HCT116 (cell line): ENCODE measurements around the gene C5AR2. TPM values are rescaled to one million over a fixed set of nuclear protein-coding genes. Genes with fewer than 3 reads are reported as not detected.

Source experiments
- ATAC-seq: fragments of 200-7000 bp; cut with Tn5 transposase; 2 replicates; pipeline ENCODE4 v1.9.1; 2020; ENCODE audit warnings: mild to moderate bottlenecking, moderate library complexity
- BruUV-seq: library from RNA; stranded (reverse); fragments of 400-500 nt; replicated peaks from 2 replicates; lab custom pipeline; 2021; lab: Mats Ljungman, UMichigan
- CTCF ChIA-PET: fragments of 300-600 bp; sonication (Branson Sonifier 250); formaldehyde crosslinking; loops from one replicate; lab custom pipeline; 2021; ENCODE audit warnings: antibody characterized with exemption; lab: Charles Lee
- POLR2A ChIA-PET: fragments of 300-600, 350-600 bp; sonication (Branson Sonifier 250); formaldehyde crosslinking; loops from one replicate; lab custom pipeline; 2021; ENCODE audit warnings: antibody characterized with exemption; lab: Charles Lee
- RAD21 ChIA-PET, 2 experiments: fragments of 300-600 bp; sonication (Branson Sonifier 250); formaldehyde crosslinking; loops; one replicate each; lab custom pipeline; 2023; ENCODE audit warnings: low total read pairs in 2 of 2; ENCODE audit not compliant: uncharacterized antibody in 2 of 2, unreplicated experiment in 2 of 2, low non-redundant PET in 1 of 2; lab: Charles Lee
- DNase-seq: peaks from one replicate; pipeline ENCODE4 v3.0.0-alpha.2; 2010; ENCODE audit warnings: low read depth, low spot score
- H2AFZ ChIP-seq: fragments of 200-600 bp; shearing (Covaris generic), sonication (generic); 2 replicates; pipeline ENCODE4 v1.6.1; 2017; ENCODE audit warnings: low read depth, mixed run types, mixed read lengths, antibody characterized with exemption, low read length; ENCODE audit not compliant: poor library complexity, severe bottlenecking
- H3K27ac ChIP-seq: 2 replicates; pipeline ENCODE4 v1.5.1; 2012; ENCODE audit warnings: low read depth, low read length
- H3K27me3 ChIP-seq: fragments of 200-600 bp; sonication (generic); 2 replicates; pipeline ENCODE4 v1.6.1; 2016; ENCODE audit warnings: mixed run types, low read length, mixed read lengths; ENCODE audit not compliant: insufficient read depth
- H3K36me3 ChIP-seq, 2 experiments: fragments of 200-500 bp in 1 of 2; fragments of 200-600 bp in 1 of 2; sonication (Bioruptor generic) in 1 of 2; sonication (generic) in 1 of 2; 2 replicates each; pipeline versions ENCODE4 v1.5.1 to v1.6.1; 2014 to 2016; ENCODE audit warnings: low read length in 2 of 2, inconsistent platforms in 1 of 2, mixed read lengths in 1 of 2, mixed run types in 1 of 2; ENCODE audit not compliant: insufficient read depth in 2 of 2, control insufficient read depth in 1 of 2
- H3K4me1 ChIP-seq, 2 experiments: fragments of 200-600 bp in 1 of 2; sonication (generic) in 1 of 2; 2 replicates each; pipeline versions ENCODE4 v1.5.1 to v1.6.1; 2012 to 2017; ENCODE audit warnings: low read length in 2 of 2, inconsistent platforms in 1 of 2, mild to moderate bottlenecking in 1 of 2, mixed read lengths in 1 of 2, mixed run types in 1 of 2, moderate library complexity in 1 of 2; ENCODE audit not compliant: insufficient read depth in 2 of 2, control insufficient read depth in 1 of 2
- H3K4me2 ChIP-seq: fragments of 200-600 bp; sonication (generic); 2 replicates; pipeline ENCODE4 v1.6.1; 2017; ENCODE audit warnings: mixed run types, low read length, mixed read lengths
- H3K4me3 ChIP-seq, 2 experiments: fragments of 200-600 bp in 1 of 2; sonication (generic) in 1 of 2; replicated peaks in 1 of 2; 2 replicates each; pipeline ENCODE4 v1.5.1; 2011 to 2016; ENCODE audit warnings: low read length in 2 of 2, control low read depth in 1 of 2, low read depth in 1 of 2, mild to moderate bottlenecking in 1 of 2, mixed read lengths in 1 of 2, mixed run types in 1 of 2
- H3K79me2 ChIP-seq: fragments of 200-600 bp; sonication (generic); 2 replicates; pipeline ENCODE4 v1.6.1; 2017; ENCODE audit warnings: mild to moderate bottlenecking, mixed run types, low read length, moderate library complexity, mixed read lengths; ENCODE audit not compliant: insufficient read depth
- H3K9ac ChIP-seq: fragments of 200-600 bp; sonication (generic); 2 replicates; pipeline ENCODE4 v1.6.1; 2016; ENCODE audit warnings: low read length, mixed read lengths
- H3K9me2 ChIP-seq: fragments of 200-600 bp; sonication (generic), shearing (Covaris generic); 2 replicates; pipeline ENCODE4 v1.6.1; 2017; ENCODE audit warnings: mixed run types, mild to moderate bottlenecking, moderate library complexity; ENCODE audit not compliant: insufficient read depth
- H3K9me3 ChIP-seq, 2 experiments: fragments of 200-500 bp in 1 of 2; fragments of 200-600 bp in 1 of 2; sonication (Bioruptor generic) in 1 of 2; sonication (generic) in 1 of 2; 2 replicates each; pipeline ENCODE4 v1.6.1; 2014 to 2017; ENCODE audit warnings: low read length in 2 of 2, mixed read lengths in 2 of 2, inconsistent platforms in 1 of 2, low read depth in 1 of 2, mild to moderate bottlenecking in 1 of 2, mixed run types in 1 of 2, moderate library complexity in 1 of 2; ENCODE audit not compliant: control insufficient read depth in 1 of 2, insufficient read depth in 1 of 2
- H4K20me1 ChIP-seq: fragments of 200-600 bp; sonication (generic), shearing (Covaris generic); 2 replicates; pipeline ENCODE4 v1.6.1; 2017; ENCODE audit warnings: mixed run types, mild to moderate bottlenecking, moderate library complexity; ENCODE audit not compliant: insufficient read depth
- CBX3 ChIP-seq: IDR thresholded peaks from 2 replicates; pipeline ENCODE4 v1.6.1; 2012; ENCODE audit warnings: low read depth
- CEBPB ChIP-seq: IDR thresholded peaks from 2 replicates; pipeline ENCODE4 v1.6.1; 2012; ENCODE audit warnings: low read depth
- EGR1 ChIP-seq: IDR thresholded peaks from 2 replicates; pipeline ENCODE4 v1.6.1; 2012; ENCODE audit warnings: low read depth
- ELF1 ChIP-seq: IDR thresholded peaks from 2 replicates; pipeline ENCODE4 v1.6.1; 2012; ENCODE audit warnings: low read depth, borderline replicate concordance
- EZH2phosphoT487 ChIP-seq: fragments of 200-600 bp; IDR thresholded peaks from 2 replicates; pipeline ENCODE4 v1.6.1; 2018; ENCODE audit warnings: antibody characterized with exemption, borderline replicate concordance
- JUND ChIP-seq: IDR thresholded peaks from 2 replicates; pipeline ENCODE4 v1.6.1; 2012
- POLR2A ChIP-seq: IDR thresholded peaks from 2 replicates; pipeline ENCODE4 v1.7.0; 2011; ENCODE audit warnings: borderline replicate concordance; ENCODE audit not compliant: insufficient read depth, insufficient read length; ENCODE audit errors: extremely low read depth
- POLR2AphosphoS5 ChIP-seq: IDR thresholded peaks from 2 replicates; pipeline ENCODE4 v1.6.1; 2011; ENCODE audit warnings: mild to moderate bottlenecking, low read depth, low read length, moderate library complexity
- SIN3A ChIP-seq: IDR thresholded peaks from 2 replicates; pipeline ENCODE4 v1.6.1; 2012; ENCODE audit warnings: low read depth
- SRF ChIP-seq: IDR thresholded peaks from 2 replicates; pipeline ENCODE4 v1.6.1; 2012; ENCODE audit warnings: low read depth
- YY1 ChIP-seq: IDR thresholded peaks from 2 replicates; pipeline ENCODE4 v1.6.1; 2011; ENCODE audit warnings: low read length, low read depth, moderate library complexity, mild to moderate bottlenecking; ENCODE audit not compliant: insufficient replicate concordance; ENCODE audit errors: extremely low read depth
- ZFX ChIP-seq: fragments of 450-650 bp; IDR thresholded peaks from 2 replicates; pipeline ENCODE4 v1.6.1; 2017
- intact Hi-C: fragments of 100-400 bp; cut with micrococcal nuclease; formaldehyde crosslinking; loops from 2 replicates; pipeline ENCODE4 v1.10.0; 2022
- total RNA-seq: library from RNA; stranded (reverse); gene quantifications from one replicate; pipeline ENCODE4 v1.2.1, GENCODE V29; 2021; ENCODE audit not compliant: unreplicated experiment
- TF ChIP-seq, protein P1 (sequence below): IDR thresholded peaks from 2 replicates; pipeline ENCODE4 v1.6.1; 2012
- TF ChIP-seq, protein P2 (sequence below): IDR thresholded peaks from 2 replicates; pipeline ENCODE4 v1.6.1; 2011; ENCODE audit warnings: mild to moderate bottlenecking, low read length, moderate library complexity; ENCODE audit not compliant: insufficient replicate concordance; ENCODE audit errors: extremely low read depth
- TF ChIP-seq, protein P3 (sequence below): IDR thresholded peaks from 2 replicates; pipeline ENCODE4 v1.6.1; 2012

Gene C5AR2
- total RNA-seq, 1 experiment from 2014 or later = 0.12 TPM

DNA sequence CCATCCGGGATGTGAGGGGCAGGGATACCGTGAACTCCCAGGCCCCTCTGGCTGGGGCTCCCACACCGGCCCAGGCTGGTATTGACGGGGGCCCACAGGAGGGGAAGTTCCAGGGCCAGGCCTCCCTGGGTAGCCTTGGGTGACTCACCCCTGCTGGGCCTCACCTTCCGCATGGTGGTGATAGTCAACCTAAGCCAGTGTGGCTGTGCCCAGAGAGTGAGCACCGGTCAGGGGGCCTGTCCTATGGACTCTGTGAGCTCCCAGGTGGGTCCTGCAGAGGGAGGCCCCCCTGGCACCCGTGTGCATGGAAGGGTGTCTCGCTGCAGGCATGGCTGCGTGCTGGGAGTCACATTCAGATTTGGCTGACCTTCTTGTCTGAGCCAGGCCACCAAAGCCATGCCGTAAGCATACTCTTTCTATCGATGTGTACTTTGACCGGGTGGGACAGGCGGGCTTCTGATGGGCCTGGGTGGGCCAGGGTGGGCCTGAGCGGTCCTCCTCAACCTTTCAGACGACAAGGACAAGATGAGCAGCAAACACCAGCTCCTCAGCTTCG is 44.7 kb downstream of the C5AR2 start:
- Histone ChIP-seq H2AFZ (no peak overlapping the region), H3K27me3 (no peaks in the 10 kb centered on the region), H4K20me1 (no peaks in the 10 kb centered on the region), H3K27ac (no peak overlapping the region), H3K4me3 (no peak overlapping the region), H3K36me3 (peaks cover 17 to 52% of the 10 kb centered on the region in 2 experiments; a peak in 3 of 4 replicates), H3K9me3 (no peaks in the 10 kb centered on the region), H3K4me1 (no peaks in the 10 kb centered on the region), H3K79me2 (no peaks in the 10 kb centered on the region), H3K4me2 (no peak overlapping the region), H3K9ac (no peak overlapping the region), H3K9me2 (no peaks in the 10 kb centered on the region)
- POLR2A ChIA-PET = interaction anchor here (0.5 kb wide), 1 partner anchor 1416 kb away, joined by 4 read pairs; no protein-coding TSS in a partner anchor
- TF ChIP-seq, protein P1, sequence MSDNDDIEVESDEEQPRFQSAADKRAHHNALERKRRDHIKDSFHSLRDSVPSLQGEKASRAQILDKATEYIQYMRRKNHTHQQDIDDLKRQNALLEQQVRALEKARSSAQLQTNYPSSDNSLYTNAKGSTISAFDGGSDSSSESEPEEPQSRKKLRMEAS = no peak
- TF ChIP-seq SIN3A (no peak), CBX3 (no peak), JUND (no peak), YY1 (no peak), EZH2phosphoT487 (no peak), CEBPB (no peak), ELF1 (no peak), SRF (no peak)
- intact Hi-C loops = no loop called here
- no TSS peak for BruUV-seq
- RAD21 ChIA-PET = no interaction called here
- CTCF ChIA-PET = no interaction called here
- DNase-seq (no peak), ATAC-seq (no peak)

DNA sequence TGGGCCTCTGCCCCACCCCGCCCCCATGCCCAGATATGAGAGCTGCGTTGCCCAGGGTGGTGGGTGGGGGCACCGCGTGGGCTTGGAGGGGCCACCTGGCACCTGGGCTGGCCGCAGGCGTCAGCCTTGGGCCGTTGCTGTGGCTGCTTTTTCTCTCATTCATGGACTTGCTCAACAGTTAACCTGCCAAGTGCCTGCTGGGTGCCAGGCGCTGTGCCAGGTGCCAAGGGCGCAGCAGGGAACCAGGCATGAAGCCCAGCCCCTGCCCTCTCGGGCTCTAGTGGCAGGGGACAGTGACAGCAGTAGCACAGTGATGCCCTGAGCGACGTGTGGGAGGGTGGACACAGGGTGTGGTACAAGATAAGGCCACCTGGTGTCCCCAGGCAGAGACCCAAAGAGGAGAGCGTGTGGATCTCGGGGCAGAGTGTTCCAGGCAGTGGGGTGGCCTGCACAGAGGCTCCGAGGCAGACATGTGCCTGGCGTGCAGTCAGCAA is 45.3 kb downstream of the C5AR2 start:
- ChIA-PET RAD21 (no interaction called here), POLR2A (no interaction called here), CTCF (no interaction called here)
- Histone ChIP-seq H3K79me2 (no peaks in the 10 kb centered on the region), H3K9ac (no peak overlapping the region), H3K4me2 (no peak overlapping the region), H3K4me3 (no peak overlapping the region), H4K20me1 (no peaks in the 10 kb centered on the region), H3K27ac (no peak overlapping the region; the same call in 1 of the 2 replicates), H3K27me3 (no peaks in the 10 kb centered on the region), H3K36me3 (peaks cover 19 to 54% of the 10 kb centered on the region in 2 experiments; a peak in 3 of 4 replicates), H2AFZ (no peak overlapping the region), H3K4me1 (no peaks in the 10 kb centered on the region), H3K9me2 (no peaks in the 10 kb centered on the region), H3K9me3 (no peaks in the 10 kb centered on the region)
- TF ChIP-seq ELF1 (no peak), EGR1 (no peak), CBX3 (no peak), POLR2A (no peak), JUND (no peak), POLR2AphosphoS5 (no peak), ZFX (no peak)
- TF ChIP-seq, protein P1 = no peak
- TF ChIP-seq, protein P2, sequence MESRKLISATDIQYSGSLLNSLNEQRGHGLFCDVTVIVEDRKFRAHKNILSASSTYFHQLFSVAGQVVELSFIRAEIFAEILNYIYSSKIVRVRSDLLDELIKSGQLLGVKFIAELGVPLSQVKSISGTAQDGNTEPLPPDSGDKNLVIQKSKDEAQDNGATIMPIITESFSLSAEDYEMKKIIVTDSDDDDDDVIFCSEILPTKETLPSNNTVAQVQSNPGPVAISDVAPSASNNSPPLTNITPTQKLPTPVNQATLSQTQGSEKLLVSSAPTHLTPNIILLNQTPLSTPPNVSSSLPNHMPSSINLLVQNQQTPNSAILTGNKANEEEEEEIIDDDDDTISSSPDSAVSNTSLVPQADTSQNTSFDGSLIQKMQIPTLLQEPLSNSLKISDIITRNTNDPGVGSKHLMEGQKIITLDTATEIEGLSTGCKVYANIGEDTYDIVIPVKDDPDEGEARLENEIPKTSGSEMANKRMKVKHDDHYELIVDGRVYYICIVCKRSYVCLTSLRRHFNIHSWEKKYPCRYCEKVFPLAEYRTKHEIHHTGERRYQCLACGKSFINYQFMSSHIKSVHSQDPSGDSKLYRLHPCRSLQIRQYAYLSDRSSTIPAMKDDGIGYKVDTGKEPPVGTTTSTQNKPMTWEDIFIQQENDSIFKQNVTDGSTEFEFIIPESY = no peak
- TF ChIP-seq, protein P3, sequence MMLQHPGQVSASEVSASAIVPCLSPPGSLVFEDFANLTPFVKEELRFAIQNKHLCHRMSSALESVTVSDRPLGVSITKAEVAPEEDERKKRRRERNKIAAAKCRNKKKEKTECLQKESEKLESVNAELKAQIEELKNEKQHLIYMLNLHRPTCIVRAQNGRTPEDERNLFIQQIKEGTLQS = no peak
- no peak for DNase-seq
- ATAC-seq = no peak
- intact Hi-C loops = no loop called here
- BruUV-seq = no TSS peak
